ENCODE data around the gene GTF2A2.

The GTF2A2 gene

GRCh38 chr15:59605994-59606393 lies 51.3 kb downstream of the GTF2A2 start:
- DNase-seq (ENCODE audit: low read depth, low spot score), result no peak

- DNase-seq (ENCODE audit: low read depth, low spot score), result no peak
Observed at GRCh38 chr15:59598461-59598860, 58.9 kb downstream of the GTF2A2 start.

DNA sequence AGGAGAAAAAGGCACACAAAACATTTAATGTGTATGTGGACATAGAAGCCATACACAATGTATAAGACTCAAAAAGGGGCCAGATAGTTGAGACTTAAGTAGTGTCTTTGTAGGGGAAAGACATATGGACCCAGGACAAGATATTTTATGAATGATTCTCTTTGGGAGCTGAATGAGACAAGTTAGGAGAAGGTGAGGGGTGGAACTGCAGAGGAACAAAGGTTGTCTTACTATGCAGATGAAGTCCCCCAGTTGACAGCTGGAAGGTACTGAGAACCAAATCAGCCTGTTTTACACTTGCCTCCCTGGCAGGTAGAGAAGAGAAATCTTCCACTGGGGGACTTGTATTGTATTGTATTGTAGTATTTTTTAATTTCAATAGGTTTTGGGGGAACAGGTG lies 60.7 kb downstream of the GTF2A2 start:
- no peak for DNase-seq (ENCODE audit: low read depth, low spot score)

DNA sequence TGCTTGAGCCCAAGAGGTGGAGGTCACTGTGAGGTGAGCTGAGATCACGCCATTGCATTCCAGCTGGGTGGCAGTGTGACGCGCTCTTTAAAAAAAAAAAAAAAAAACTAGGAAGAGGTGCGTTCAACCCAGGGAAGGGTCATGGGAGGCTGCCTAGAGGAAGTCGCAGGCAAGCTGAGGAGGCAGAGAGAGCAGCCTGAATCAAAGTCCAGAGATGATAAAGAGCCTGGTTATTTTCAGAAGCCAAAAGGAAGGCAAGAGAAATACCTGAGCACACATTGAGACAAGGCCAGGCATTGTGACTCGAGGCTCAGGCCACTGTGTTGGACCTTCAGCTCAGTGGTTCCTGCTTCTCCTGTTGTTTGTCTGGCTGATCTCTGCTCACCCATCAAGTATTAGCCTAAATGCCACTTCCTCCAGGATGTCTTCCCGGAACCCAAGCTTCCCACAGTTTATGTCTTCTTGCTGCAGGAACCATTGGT lies 61.8 kb downstream of the GTF2A2 start:
- DNase-seq (ENCODE audit: low read depth, low spot score), result no peak

- DNase-seq (ENCODE audit: low read depth, low spot score), result no peak
Observed at GRCh38 chr15:59594991-59595390, 62.3 kb downstream of the GTF2A2 start.

DNA sequence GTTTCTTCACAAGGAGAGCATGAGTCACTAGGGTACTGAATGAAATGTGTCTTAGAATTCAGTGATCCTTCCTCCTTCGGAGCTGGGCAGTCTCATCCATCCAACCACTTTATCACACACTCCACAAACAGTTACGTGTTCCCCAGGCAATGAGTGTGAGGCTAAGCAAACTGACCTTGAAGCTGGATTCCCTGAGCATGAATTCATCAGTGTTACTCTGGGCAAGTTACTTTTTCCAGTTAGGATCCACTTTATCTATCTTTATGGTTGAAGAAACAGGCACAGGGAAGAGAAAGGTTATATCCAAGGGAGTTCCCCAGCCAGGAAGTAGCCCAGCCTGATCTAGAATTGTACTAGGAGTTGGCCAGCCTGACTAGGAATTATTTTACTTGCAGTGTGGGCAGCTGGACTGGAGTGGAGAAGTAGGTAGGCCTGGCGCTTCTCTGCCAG lies 62.8 kb downstream of the GTF2A2 start:
- DNase-seq (ENCODE audit: low read depth, low spot score), result peak; percentile 10

GRCh38 chr15:59591356-59591755 lies 66.0 kb downstream of the GTF2A2 start:
- DNase-seq (ENCODE audit: low read depth, low spot score), result no peak

DNA sequence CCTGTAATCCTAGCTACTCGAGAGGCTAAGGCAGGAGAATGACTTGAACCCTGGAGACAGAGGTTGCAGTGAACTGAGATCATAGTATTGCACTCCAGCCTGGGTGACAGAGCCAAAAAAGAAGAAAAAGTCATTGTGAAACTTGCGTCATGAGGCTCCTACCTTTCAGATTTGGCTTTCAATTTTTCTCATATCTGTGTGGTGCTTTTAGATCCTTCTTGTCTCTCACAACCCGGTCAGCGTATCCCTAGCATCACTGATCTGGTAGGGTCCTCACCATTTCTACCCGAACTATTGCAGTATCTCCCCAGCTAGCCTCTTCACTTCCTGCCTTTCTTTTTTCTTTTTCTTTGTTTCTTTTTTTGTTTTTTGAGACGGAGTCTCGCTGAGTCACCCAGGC lies 67.3 kb downstream of the GTF2A2 start:
- DNase-seq (ENCODE audit: low read depth, low spot score), result no peak

Measured in ELF-1 (cell line).